Endothelial cell of umbilical vein (primary cell): Measurements from ENCODE around the gene ZNF586. TPM values are rescaled to one million over a fixed set of nuclear protein-coding genes. Genes with fewer than 3 reads are reported as not detected.

Experiments used
- BruUV-seq: library from RNA; stranded (reverse); fragments of 400-500 nt; replicated peaks from 2 replicates; lab custom pipeline; 2021; lab: Mats Ljungman, UMichigan
- CTCF ChIA-PET: fragments of 300-600, 350-600 bp; sonication (Branson Sonifier 250); formaldehyde crosslinking; loops from one replicate; lab custom pipeline; 2021; ENCODE audit warnings: antibody characterized with exemption, inconsistent platforms; lab: Charles Lee
- POLR2A ChIA-PET: fragments of 300-600, 350-600 bp; sonication (Branson Sonifier 250); formaldehyde crosslinking; loops from one replicate; lab custom pipeline; 2021; ENCODE audit warnings: antibody characterized with exemption, inconsistent platforms; lab: Charles Lee
- DNase-seq: peaks from one replicate; pipeline ENCODE4 v3.0.0-alpha.2; 2011; ENCODE audit warnings: low read depth, low spot score
- FAIRE-seq: peaks from 2 replicates; lab custom pipeline; 2011; peaks lifted over from hg19 to GRCh38; lab: Jason Lieb, UNC
- H2AFZ ChIP-seq: 2 replicates; pipeline ENCODE4 v1.6.0; 2012; ENCODE audit warnings: low read depth, low read length, control low read depth, inconsistent platforms
- H3K27ac ChIP-seq: 2 replicates; pipeline ENCODE4 v1.5.1; 2011; ENCODE audit warnings: low read depth, mild to moderate bottlenecking, control low read depth, low read length, moderate library complexity; ENCODE audit not compliant: insufficient read depth
- H3K27me3 ChIP-seq, 2 experiments: 2 replicates each; pipeline versions ENCODE4 v1.6.0 to v1.6.1; 2011; ENCODE audit warnings: low read length in 2 of 2, mixed read lengths in 1 of 2; ENCODE audit not compliant: control insufficient read depth in 2 of 2, insufficient read depth in 2 of 2
- H3K36me3 ChIP-seq, 2 experiments: 2 replicates in 1 of 2; 3 replicates in 1 of 2; pipeline ENCODE4 v1.5.1; 2011; ENCODE audit warnings: low read length in 2 of 2, mild to moderate bottlenecking in 1 of 2, moderate library complexity in 1 of 2; ENCODE audit not compliant: control insufficient read depth in 2 of 2, insufficient read depth in 2 of 2; ENCODE audit errors: extremely low read depth in 1 of 2
- H3K4me1 ChIP-seq: 3 replicates; pipeline ENCODE4 v1.5.1; 2011; ENCODE audit warnings: mild to moderate bottlenecking, low read length; ENCODE audit not compliant: control insufficient read depth, insufficient read depth; ENCODE audit errors: extremely low read depth
- H3K4me2 ChIP-seq: 2 replicates; pipeline ENCODE4 v1.6.1; 2011; ENCODE audit warnings: low read length, control low read depth, mixed read lengths; ENCODE audit not compliant: insufficient read depth
- H3K4me3 ChIP-seq, 3 experiments: fragments of 200-600 bp in 1 of 3; sonication (generic), shearing (Covaris generic) in 1 of 3; replicated peaks in 1 of 3; 2 replicates each; pipeline ENCODE4 v1.5.1; 2011 to 2016; ENCODE audit warnings: control low read depth in 3 of 3, low read length in 3 of 3, mild to moderate bottlenecking in 2 of 3, inconsistent platforms in 1 of 3, low read depth in 1 of 3, moderate library complexity in 1 of 3; ENCODE audit not compliant: insufficient read depth in 1 of 3
- H3K79me2 ChIP-seq: 2 replicates; pipeline ENCODE4 v1.6.0; 2012; ENCODE audit warnings: low read length, inconsistent platforms; ENCODE audit not compliant: control insufficient read depth, insufficient read depth
- H3K9ac ChIP-seq: replicated peaks from 2 replicates; pipeline ENCODE3; 2011; ENCODE audit warnings: low read length, control low read depth; ENCODE audit not compliant: insufficient read depth; ENCODE audit errors: extremely low read depth
- H3K9me1 ChIP-seq: replicated peaks from 3 replicates; pipeline ENCODE4 v1.6.0; 2011; ENCODE audit warnings: mild to moderate bottlenecking, low read length; ENCODE audit not compliant: control insufficient read depth, insufficient read depth; ENCODE audit errors: extremely low read depth
- H3K9me3 ChIP-seq: replicated peaks from 2 replicates; pipeline ENCODE4 v1.5.1; 2012; ENCODE audit warnings: low read length, inconsistent platforms; ENCODE audit not compliant: control insufficient read depth, insufficient read depth
- H4K20me1 ChIP-seq: replicated peaks from 2 replicates; pipeline ENCODE3; 2011; ENCODE audit warnings: mild to moderate bottlenecking, low read length; ENCODE audit not compliant: control insufficient read depth, insufficient read depth; ENCODE audit errors: extremely low read depth
- EZH2 ChIP-seq: IDR thresholded peaks from 2 replicates; pipeline ENCODE4 v1.6.1; 2012; ENCODE audit warnings: borderline replicate concordance, low read depth, mild to moderate bottlenecking, moderate library complexity, low read length, inconsistent platforms; ENCODE audit not compliant: severe bottlenecking
- FOS ChIP-seq: IDR thresholded peaks from 2 replicates; pipeline ENCODE4 v1.6.1; 2011; ENCODE audit warnings: mild to moderate bottlenecking, low read length, moderate library complexity, borderline replicate concordance; ENCODE audit not compliant: insufficient read depth
- GATA2 ChIP-seq: IDR thresholded peaks from 2 replicates; pipeline ENCODE4 v1.7.0; 2011; ENCODE audit warnings: low read depth, mild to moderate bottlenecking, moderate library complexity, mixed read lengths, low read length; ENCODE audit not compliant: insufficient read length, insufficient read depth
- JUN ChIP-seq: IDR thresholded peaks from 2 replicates; pipeline ENCODE4 v1.6.1; 2011; ENCODE audit warnings: borderline replicate concordance, low read depth; ENCODE audit not compliant: insufficient read length, insufficient read depth
- MYC ChIP-seq: IDR thresholded peaks from one replicate; pipeline ENCODE4 v1.6.1; 2011; ENCODE audit warnings: mild to moderate bottlenecking, low read depth, low read length
- POLR2A ChIP-seq: IDR thresholded peaks from 2 replicates; pipeline ENCODE4 v1.6.1; 2012; ENCODE audit warnings: low read depth, mild to moderate bottlenecking, control low read depth, low read length
- POLR2AphosphoS5 ChIP-seq: IDR thresholded peaks from 2 replicates; pipeline ENCODE4 v1.6.1; 2012; ENCODE audit warnings: low read depth, mild to moderate bottlenecking, control low read depth, low read length, moderate library complexity; ENCODE audit not compliant: insufficient read depth
- dilution Hi-C: fragments of 300-500 bp; cut with MboI; formaldehyde crosslinking; loops from one replicate; pipeline ENCODE4 v1.15.0; 2019; ENCODE audit warnings: low sequenced_read_pairs; ENCODE audit not compliant: extremely low pct_ligation_motif_present
- intact Hi-C: fragments of 100-400 bp; cut with micrococcal nuclease; formaldehyde crosslinking; loops from one replicate; pipeline ENCODE4 v1.10.0; 2022
- polyA plus RNA-seq, 4 experiments: library from polyadenylated mRNA; depleted of rRNA in 3 of 4; stranded (reverse) in 3 of 4; unstranded in 1 of 4; fragments of >200 nt; gene quantifications; 2 replicates each; pipeline versions ENCODE4 v1.2.1 to v1.2.3, GENCODE V29; 2011 to 2012; ENCODE audit warnings: missing spikeins in 1 of 4
- total RNA-seq: library from RNA; stranded (reverse); gene quantifications from 2 replicates; pipeline ENCODE4 v1.2.3, GENCODE V29; 2021
- TF ChIP-seq, protein P1 (sequence below): IDR thresholded peaks from 2 replicates; pipeline ENCODE4 v1.6.1; 2011; ENCODE audit not compliant: insufficient read depth, insufficient read length
- TF ChIP-seq, protein P2 (sequence below), 2 donors: IDR thresholded peaks; 1 replicate in 1 of 2; 2 replicates in 1 of 2; pipeline ENCODE4 v1.5.1; 2011; ENCODE audit warnings: low read length in 2 of 2, mild to moderate bottlenecking in 2 of 2, moderate library complexity in 2 of 2, control low read depth in 1 of 2, inconsistent platforms in 1 of 2, low read depth in 1 of 2; ENCODE audit not compliant: insufficient read depth in 1 of 2; ENCODE audit errors: extremely low read depth in 1 of 2

The ZNF586 gene
- total and polyA plus RNA-seq, 2 donors (not counting 3 experiments of a cell fraction or from before 2014, with no cell fraction given): 6.0 to 14.7 TPM

DNA sequence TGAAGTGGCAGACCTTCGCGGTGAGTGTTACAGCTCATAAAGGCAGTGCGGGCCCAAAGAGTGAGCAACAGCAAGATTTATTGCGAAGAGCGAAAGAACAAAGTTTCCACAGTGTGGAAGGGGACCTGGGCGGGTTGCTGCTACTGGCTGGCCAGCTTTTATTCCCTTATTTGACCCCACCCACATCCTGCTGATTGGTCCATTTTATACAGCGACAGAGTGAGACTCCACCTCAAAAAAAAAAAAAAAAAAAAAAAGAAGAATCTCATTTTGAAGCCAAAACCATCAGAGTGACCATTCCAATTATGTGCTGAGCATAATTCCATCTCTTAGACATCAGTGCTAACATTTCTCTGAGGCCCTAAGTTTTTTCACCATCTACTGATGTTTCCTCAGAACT is 47.2 kb downstream of the ZNF586 start:
- ChIA-PET POLR2A (interaction anchor here (0.7 kb wide), 1 partner anchor 16 kb away, joined by 7 read pairs; no protein-coding TSS in a partner anchor), CTCF (no interaction called here)
- Histone ChIP-seq H3K79me2 (peaks cover 25% of the 10 kb centered on the region), H3K9me1 (no peaks in the 10 kb centered on the region), H3K4me3 (no peak overlapping the region), H3K4me2 (no peak overlapping the region), H3K9me3 (no peaks in the 10 kb centered on the region), H2AFZ (no peak overlapping the region), H3K27me3 (no peaks in the 10 kb centered on the region), H3K36me3 (no peaks in the 10 kb centered on the region), H3K4me1 (peaks cover 5% of the 10 kb centered on the region), H4K20me1 (no peaks in the 10 kb centered on the region), H3K9ac (no peak overlapping the region), H3K27ac (no peak overlapping the region)
- no TSS peak for BruUV-seq
- dilution Hi-C loops: no loop called here
- FAIRE-seq (no peak), DNase-seq (no peak)
- no peak for TF ChIP-seq GATA2
- intact Hi-C loops: no loop called here

DNA sequence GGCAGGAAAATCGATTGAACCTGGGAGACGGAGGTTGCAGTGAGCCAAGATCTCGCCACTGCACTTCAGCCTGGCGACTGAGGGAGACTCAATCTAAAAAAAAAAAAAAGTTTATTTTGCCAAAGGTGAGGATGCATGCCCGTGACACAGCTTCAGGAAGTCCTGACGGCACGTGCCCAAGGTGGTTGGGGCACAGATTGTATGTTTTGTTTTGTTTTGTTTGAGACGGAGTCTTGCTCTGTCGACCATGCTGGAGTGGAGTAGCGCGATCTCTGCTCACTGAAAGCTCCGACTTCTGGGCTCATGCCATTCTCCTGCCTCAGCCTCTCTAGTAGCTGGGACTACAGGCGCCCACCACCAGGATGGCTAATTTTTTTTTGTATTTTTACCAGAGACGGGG is 48.5 kb downstream of the ZNF586 start:
- BruUV-seq: no TSS peak
- H3K79me2 ChIP-seq: peaks cover 37% of the 10 kb centered on the region

More for the DNA sequence above, 48.5 kb downstream of the ZNF586 start:
- Histone ChIP-seq H3K9ac (no peak overlapping the region), H4K20me1 (no peaks in the 10 kb centered on the region), H3K27me3 (no peaks in the 10 kb centered on the region), H3K9me3 (no peaks in the 10 kb centered on the region), H3K27ac (no peak overlapping the region), H2AFZ (no peak overlapping the region), H3K4me1 (peaks cover 5% of the 10 kb centered on the region), H3K9me1 (no peaks in the 10 kb centered on the region), H3K36me3 (no peaks in the 10 kb centered on the region), H3K4me3 (no peak overlapping the region), H3K4me2 (no peak overlapping the region)
- DNase-seq (no peak), FAIRE-seq (no peak)
- intact Hi-C loops (no loop called here), dilution Hi-C loops (no loop called here)
- ChIA-PET POLR2A (no interaction called here), CTCF (interaction anchor here (1.2 kb wide), 1 partner anchor 33 kb away, joined by 4 read pairs; no protein-coding TSS in a partner anchor)
- TF ChIP-seq MYC (no peak), EZH2 (no peak), FOS (no peak), POLR2AphosphoS5 (no peak), GATA2 (no peak), POLR2A (no peak), JUN (no peak)
- TF ChIP-seq, protein P1, sequence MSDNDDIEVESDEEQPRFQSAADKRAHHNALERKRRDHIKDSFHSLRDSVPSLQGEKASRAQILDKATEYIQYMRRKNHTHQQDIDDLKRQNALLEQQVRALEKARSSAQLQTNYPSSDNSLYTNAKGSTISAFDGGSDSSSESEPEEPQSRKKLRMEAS: no peak
- TF ChIP-seq, protein P2, sequence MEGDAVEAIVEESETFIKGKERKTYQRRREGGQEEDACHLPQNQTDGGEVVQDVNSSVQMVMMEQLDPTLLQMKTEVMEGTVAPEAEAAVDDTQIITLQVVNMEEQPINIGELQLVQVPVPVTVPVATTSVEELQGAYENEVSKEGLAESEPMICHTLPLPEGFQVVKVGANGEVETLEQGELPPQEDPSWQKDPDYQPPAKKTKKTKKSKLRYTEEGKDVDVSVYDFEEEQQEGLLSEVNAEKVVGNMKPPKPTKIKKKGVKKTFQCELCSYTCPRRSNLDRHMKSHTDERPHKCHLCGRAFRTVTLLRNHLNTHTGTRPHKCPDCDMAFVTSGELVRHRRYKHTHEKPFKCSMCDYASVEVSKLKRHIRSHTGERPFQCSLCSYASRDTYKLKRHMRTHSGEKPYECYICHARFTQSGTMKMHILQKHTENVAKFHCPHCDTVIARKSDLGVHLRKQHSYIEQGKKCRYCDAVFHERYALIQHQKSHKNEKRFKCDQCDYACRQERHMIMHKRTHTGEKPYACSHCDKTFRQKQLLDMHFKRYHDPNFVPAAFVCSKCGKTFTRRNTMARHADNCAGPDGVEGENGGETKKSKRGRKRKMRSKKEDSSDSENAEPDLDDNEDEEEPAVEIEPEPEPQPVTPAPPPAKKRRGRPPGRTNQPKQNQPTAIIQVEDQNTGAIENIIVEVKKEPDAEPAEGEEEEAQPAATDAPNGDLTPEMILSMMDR (IDR thresholded peaks at IDR 0.05; ENCODE audit: extremely low read depth in 1 of 2, insufficient read depth in 1 of 2, low read depth in 1 of 2, low read length in 2 of 2): no peak
